HepG2 (cell line): ENCODE results near the gene PRM2. TPM values are rescaled to one million over a fixed set of nuclear protein-coding genes. Genes with fewer than 3 reads are reported as not detected.

Experiments
- ASH2L ChIP-seq: fragments of 300-600, 200-600 bp; sonication (generic); IDR thresholded peaks from 2 replicates; pipeline ENCODE4 v1.7.0; 2017; ENCODE audit warnings: low read depth, mild to moderate bottlenecking, moderate library complexity, mixed read lengths, low read length; ENCODE audit not compliant: insufficient read length
- BRD4 ChIP-seq: sonication (generic); formaldehyde crosslinking; IDR thresholded peaks from 2 replicates; pipeline ENCODE4 v1.4.0; 2020; ENCODE audit warnings: missing genetic modification reagents
- CREM ChIP-seq, 2 experiments: sonication (generic) in 1 of 2; formaldehyde crosslinking in 1 of 2; IDR thresholded peaks; 2 replicates each; pipeline versions ENCODE4 v1.4.0 to v1.6.1; 2016 to 2020; ENCODE audit warnings: antibody characterized with exemption in 1 of 2, mild to moderate bottlenecking in 1 of 2, missing genetic modification reagents in 1 of 2
- GATA4 ChIP-seq: sonication (generic); IDR thresholded peaks from 2 replicates; pipeline ENCODE4 v1.6.1; 2016; ENCODE audit warnings: antibody characterized with exemption, low read depth, borderline replicate concordance
- HCFC1 ChIP-seq: fragments of 150-350 bp; IDR thresholded peaks from 2 replicates; pipeline ENCODE4 v1.6.1; 2014; ENCODE audit warnings: low read depth, low read length
- HNRNPL ChIP-seq: fragments of 200-400 bp; formaldehyde crosslinking; IDR thresholded peaks from 2 replicates; pipeline ENCODE4 v1.6.1; 2017; ENCODE audit warnings: mild to moderate bottlenecking, low read depth, low read length
- ISX ChIP-seq: sonication (generic); formaldehyde crosslinking; conservative IDR thresholded peaks from 2 replicates; pipeline ENCODE4 v1.5.0; 2020; ENCODE audit warnings: missing genetic modification reagents
- MEIS1 ChIP-seq: sonication (generic); formaldehyde crosslinking; IDR thresholded peaks from 2 replicates; pipeline ENCODE4 v1.9.0; 2021; ENCODE audit warnings: mild to moderate bottlenecking, missing genetic modification reagents, moderate library complexity, borderline replicate concordance
- NFKB2 ChIP-seq: sonication (generic); formaldehyde crosslinking; IDR thresholded peaks from 2 replicates; pipeline ENCODE4 v1.4.0; 2020; ENCODE audit warnings: missing genetic modification reagents, borderline replicate concordance
- NRL ChIP-seq: sonication (generic); formaldehyde crosslinking; IDR thresholded peaks from 2 replicates; pipeline ENCODE4 v1.5.0; 2020; ENCODE audit warnings: missing genetic modification reagents, mild to moderate bottlenecking, moderate library complexity, borderline replicate concordance
- PHF20 ChIP-seq: sonication (generic); formaldehyde crosslinking; IDR thresholded peaks from 2 replicates; pipeline ENCODE4 v1.5.0; 2020; ENCODE audit warnings: mild to moderate bottlenecking, missing genetic modification reagents
- THYN1 ChIP-seq: sonication (generic); formaldehyde crosslinking; IDR thresholded peaks from 2 replicates; pipeline ENCODE4 v1.8.1; 2023; ENCODE audit warnings: low read depth, mild to moderate bottlenecking, moderate library complexity, missing genetic modification reagents, borderline replicate concordance
- ZBTB1 ChIP-seq: sonication (generic); formaldehyde crosslinking; IDR thresholded peaks from 2 replicates; pipeline ENCODE4 v1.4.0; 2020; ENCODE audit warnings: missing genetic modification reagents, borderline replicate concordance
- ZNF772 ChIP-seq: sonication (generic); formaldehyde crosslinking; IDR thresholded peaks from 2 replicates; pipeline ENCODE4 v1.5.0; 2020; ENCODE audit warnings: mild to moderate bottlenecking, missing genetic modification reagents
- ZNF883 ChIP-seq: sonication (generic); formaldehyde crosslinking; IDR thresholded peaks from 2 replicates; pipeline ENCODE4 v1.5.1; 2020; ENCODE audit warnings: mild to moderate bottlenecking, missing genetic modification reagents; ENCODE audit errors: not compliant biosample characterization
- ZSCAN21 ChIP-seq: sonication (generic); formaldehyde crosslinking; IDR thresholded peaks from 2 replicates; pipeline ENCODE4 v1.8.0; 2022; ENCODE audit warnings: mild to moderate bottlenecking, missing genetic modification reagents, moderate library complexity, borderline replicate concordance
- polyA plus RNA-seq, 8 experiments: library from polyadenylated mRNA; depleted of rRNA in 3 of 8; stranded (reverse) in 7 of 8; unstranded in 1 of 8; fragments of >200 nt; fragmentation: Illumina TruSeq in 4 of 8; extraction: Trizol in 4 of 8; gene quantifications; 2 replicates each; pipeline versions ENCODE4 v1.2.1 to v1.2.3, GENCODE V29; 2011 to 2016; ENCODE audit warnings: low read depth in 4 of 8, missing spikeins in 1 of 8, mixed read lengths in 1 of 8; ENCODE audit not compliant: insufficient read depth in 1 of 8
- total RNA-seq, 5 experiments: library from RNA; depleted of rRNA; stranded (reverse); fragments of >200 nt; fragmentation: Illumina TruSeq; extraction: Trizol; gene quantifications; 2 replicates each; pipeline ENCODE4 v1.2.3, GENCODE V29; 2016; ENCODE audit warnings: low read depth in 1 of 5
- TF ChIP-seq, protein P1 (sequence below): sonication (generic); formaldehyde crosslinking; IDR thresholded peaks from 2 replicates; pipeline ENCODE4 v1.9.0; 2021; ENCODE audit warnings: missing genetic modification reagents, borderline replicate concordance
- TF ChIP-seq, protein P2 (sequence below): IDR thresholded peaks from 2 replicates; pipeline ENCODE4 v1.6.1; 2012; ENCODE audit warnings: low read length, improper control_type of control experiment
- TF ChIP-seq, protein P3 (sequence below): sonication (generic); formaldehyde crosslinking; IDR thresholded peaks from 2 replicates; pipeline ENCODE4 v1.4.0; 2020; ENCODE audit warnings: missing genetic modification reagents
- TF ChIP-seq, protein P4 (sequence below): sonication (generic); formaldehyde crosslinking; IDR thresholded peaks from 2 replicates; pipeline ENCODE4 v1.5.0; 2020; ENCODE audit warnings: mild to moderate bottlenecking, missing genetic modification reagents, moderate library complexity

The PRM2 gene
- total and polyA plus RNA-seq, 2 of the 13 experiments (the other 11 are each of a cell fraction or from before 2014, with no cell fraction given) = 0.54 TPM; not detected in 1

DNA sequence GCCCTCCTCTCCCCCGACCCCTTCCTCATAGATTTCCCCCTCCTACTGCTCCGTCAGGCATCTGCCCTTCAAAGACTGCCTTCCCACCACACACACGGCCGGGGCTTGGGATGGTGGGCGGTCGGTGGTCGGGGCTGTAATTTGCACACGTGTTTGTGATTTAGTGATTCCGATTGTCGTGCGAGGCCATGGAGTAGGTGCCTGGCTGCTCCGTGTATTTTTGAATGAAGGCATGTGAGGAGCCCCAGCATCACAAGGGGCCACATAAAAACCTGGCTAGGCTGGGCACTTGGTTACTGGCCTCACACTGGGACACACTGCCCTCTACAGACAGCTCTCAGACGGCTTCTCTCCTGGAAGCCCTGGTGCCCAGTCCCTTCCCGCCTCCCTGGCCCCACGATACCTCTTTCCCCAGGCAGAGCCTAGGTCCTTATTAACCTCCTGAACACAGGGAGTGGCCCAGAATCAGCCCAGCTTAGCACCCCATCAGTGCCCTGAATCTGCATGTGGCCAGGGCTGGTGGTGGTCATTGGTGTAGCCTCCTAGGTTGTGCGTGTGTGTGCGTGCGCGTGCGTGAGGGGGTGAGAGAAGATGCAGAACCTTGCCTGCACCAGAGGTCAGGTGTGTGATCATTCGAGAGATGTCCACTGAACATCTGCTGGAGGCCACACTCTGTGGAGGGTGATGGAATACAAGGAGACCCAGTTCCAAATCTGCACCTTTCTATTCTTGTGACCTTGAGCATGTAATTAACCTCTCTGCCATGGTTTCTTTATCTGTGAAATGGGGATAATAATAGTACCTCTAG, 18.9 kb downstream of the PRM2 start (continued):
- TF ChIP-seq, protein P1, sequence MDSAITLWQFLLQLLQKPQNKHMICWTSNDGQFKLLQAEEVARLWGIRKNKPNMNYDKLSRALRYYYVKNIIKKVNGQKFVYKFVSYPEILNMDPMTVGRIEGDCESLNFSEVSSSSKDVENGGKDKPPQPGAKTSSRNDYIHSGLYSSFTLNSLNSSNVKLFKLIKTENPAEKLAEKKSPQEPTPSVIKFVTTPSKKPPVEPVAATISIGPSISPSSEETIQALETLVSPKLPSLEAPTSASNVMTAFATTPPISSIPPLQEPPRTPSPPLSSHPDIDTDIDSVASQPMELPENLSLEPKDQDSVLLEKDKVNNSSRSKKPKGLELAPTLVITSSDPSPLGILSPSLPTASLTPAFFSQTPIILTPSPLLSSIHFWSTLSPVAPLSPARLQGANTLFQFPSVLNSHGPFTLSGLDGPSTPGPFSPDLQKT (CRISPR knock-in tag) = no peak
- TF ChIP-seq CREM (IDR thresholded peaks at IDR 0.05) (no peak), CREM (CRISPR knock-in tag; IDR thresholded peaks at IDR 0.05) (no peak), ZNF772 (CRISPR knock-in tag) (peak; percentile 67; the same call in 1 of the 2 replicates), GATA4 (no peak), NFKB2 (CRISPR knock-in tag) (peak; percentile 96), NRL (CRISPR knock-in tag) (no peak), MEIS1 (CRISPR knock-in tag) (peak; percentile 90), ZNF883 (CRISPR knock-in tag) (peak; percentile 77), PHF20 (CRISPR knock-in tag) (no peak), HNRNPL (peak; percentile 95), BRD4 (peak; percentile 82; the same call in 1 of the 2 replicates), ZSCAN21 (peak; percentile 93; the same call in 1 of the 2 replicates), ISX (CRISPR knock-in tag) (0 out of 2 replicates have a peak, but pooled peaks have one; percentile 68), ASH2L (no peak), THYN1 (CRISPR knock-in tag) (no peak), HCFC1 (0 out of 2 replicates have a peak, but pooled peaks have one; percentile 9), ZBTB1 (CRISPR knock-in tag) (no peak; the same call in 1 of the 2 replicates)
- TF ChIP-seq, protein P2, sequence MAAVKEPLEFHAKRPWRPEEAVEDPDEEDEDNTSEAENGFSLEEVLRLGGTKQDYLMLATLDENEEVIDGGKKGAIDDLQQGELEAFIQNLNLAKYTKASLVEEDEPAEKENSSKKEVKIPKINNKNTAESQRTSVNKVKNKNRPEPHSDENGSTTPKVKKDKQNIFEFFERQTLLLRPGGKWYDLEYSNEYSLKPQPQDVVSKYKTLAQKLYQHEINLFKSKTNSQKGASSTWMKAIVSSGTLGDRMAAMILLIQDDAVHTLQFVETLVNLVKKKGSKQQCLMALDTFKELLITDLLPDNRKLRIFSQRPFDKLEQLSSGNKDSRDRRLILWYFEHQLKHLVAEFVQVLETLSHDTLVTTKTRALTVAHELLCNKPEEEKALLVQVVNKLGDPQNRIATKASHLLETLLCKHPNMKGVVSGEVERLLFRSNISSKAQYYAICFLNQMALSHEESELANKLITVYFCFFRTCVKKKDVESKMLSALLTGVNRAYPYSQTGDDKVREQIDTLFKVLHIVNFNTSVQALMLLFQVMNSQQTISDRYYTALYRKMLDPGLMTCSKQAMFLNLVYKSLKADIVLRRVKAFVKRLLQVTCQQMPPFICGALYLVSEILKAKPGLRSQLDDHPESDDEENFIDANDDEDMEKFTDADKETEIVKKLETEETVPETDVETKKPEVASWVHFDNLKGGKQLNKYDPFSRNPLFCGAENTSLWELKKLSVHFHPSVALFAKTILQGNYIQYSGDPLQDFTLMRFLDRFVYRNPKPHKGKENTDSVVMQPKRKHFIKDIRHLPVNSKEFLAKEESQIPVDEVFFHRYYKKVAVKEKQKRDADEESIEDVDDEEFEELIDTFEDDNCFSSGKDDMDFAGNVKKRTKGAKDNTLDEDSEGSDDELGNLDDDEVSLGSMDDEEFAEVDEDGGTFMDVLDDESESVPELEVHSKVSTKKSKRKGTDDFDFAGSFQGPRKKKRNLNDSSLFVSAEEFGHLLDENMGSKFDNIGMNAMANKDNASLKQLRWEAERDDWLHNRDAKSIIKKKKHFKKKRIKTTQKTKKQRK = no peak
- TF ChIP-seq, protein P3, sequence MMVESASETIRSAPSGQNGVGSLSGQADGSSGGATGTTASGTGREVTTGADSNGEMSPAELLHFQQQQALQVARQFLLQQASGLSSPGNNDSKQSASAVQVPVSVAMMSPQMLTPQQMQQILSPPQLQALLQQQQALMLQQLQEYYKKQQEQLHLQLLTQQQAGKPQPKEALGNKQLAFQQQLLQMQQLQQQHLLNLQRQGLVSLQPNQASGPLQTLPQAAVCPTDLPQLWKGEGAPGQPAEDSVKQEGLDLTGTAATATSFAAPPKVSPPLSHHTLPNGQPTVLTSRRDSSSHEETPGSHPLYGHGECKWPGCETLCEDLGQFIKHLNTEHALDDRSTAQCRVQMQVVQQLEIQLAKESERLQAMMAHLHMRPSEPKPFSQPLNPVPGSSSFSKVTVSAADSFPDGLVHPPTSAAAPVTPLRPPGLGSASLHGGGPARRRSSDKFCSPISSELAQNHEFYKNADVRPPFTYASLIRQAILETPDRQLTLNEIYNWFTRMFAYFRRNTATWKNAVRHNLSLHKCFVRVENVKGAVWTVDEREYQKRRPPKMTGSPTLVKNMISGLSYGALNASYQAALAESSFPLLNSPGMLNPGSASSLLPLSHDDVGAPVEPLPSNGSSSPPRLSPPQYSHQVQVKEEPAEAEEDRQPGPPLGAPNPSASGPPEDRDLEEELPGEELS (CRISPR knock-in tag) = peak; percentile 67
- TF ChIP-seq, protein P4, sequence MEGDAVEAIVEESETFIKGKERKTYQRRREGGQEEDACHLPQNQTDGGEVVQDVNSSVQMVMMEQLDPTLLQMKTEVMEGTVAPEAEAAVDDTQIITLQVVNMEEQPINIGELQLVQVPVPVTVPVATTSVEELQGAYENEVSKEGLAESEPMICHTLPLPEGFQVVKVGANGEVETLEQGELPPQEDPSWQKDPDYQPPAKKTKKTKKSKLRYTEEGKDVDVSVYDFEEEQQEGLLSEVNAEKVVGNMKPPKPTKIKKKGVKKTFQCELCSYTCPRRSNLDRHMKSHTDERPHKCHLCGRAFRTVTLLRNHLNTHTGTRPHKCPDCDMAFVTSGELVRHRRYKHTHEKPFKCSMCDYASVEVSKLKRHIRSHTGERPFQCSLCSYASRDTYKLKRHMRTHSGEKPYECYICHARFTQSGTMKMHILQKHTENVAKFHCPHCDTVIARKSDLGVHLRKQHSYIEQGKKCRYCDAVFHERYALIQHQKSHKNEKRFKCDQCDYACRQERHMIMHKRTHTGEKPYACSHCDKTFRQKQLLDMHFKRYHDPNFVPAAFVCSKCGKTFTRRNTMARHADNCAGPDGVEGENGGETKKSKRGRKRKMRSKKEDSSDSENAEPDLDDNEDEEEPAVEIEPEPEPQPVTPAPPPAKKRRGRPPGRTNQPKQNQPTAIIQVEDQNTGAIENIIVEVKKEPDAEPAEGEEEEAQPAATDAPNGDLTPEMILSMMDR (CRISPR knock-in tag) = peak; percentile 99
